Esophagus muscularis mucosa (tissue), 4 donors: ENCODE measurements around the gene SH3TC2. TPM values are rescaled to one million over a fixed set of nuclear protein-coding genes. Genes with fewer than 3 reads are reported as not detected.

Experiments used
- DNase-seq: peaks from one replicate; pipeline ENCODE4 v3.0.0-alpha.2; 2017; ENCODE audit errors: extremely low spot score
- H3K27ac ChIP-seq, 4 donors: fragments of 200-600 bp; sonication (generic); replicated peaks in 1 of 4; 1 replicate in 3 of 4; 2 replicates in 1 of 4; pipeline ENCODE4 v1.5.1; 2016 to 2019; ENCODE audit warnings: mild to moderate bottlenecking in 1 of 4
- H3K27me3 ChIP-seq, 4 donors: fragments of 200-600 bp; sonication (generic); one replicate each; pipeline versions ENCODE4 v1.5.1 to v1.6.0; 2016 to 2019
- H3K36me3 ChIP-seq, 4 donors: fragments of 200-600 bp; sonication (generic); one replicate each; pipeline ENCODE4 v1.5.1; 2016 to 2019
- H3K4me1 ChIP-seq, 4 donors: fragments of 200-600 bp; sonication (generic); one replicate each; pipeline ENCODE4 v1.5.1; 2016 to 2019
- H3K4me3 ChIP-seq, 4 donors: fragments of 200-600 bp; sonication (generic); 1 replicate in 2 of 4; 2 replicates in 2 of 4; pipeline ENCODE4 v1.5.1; 2016 to 2019; ENCODE audit warnings: mild to moderate bottlenecking in 4 of 4, moderate library complexity in 1 of 4
- H3K9me3 ChIP-seq, 4 donors: fragments of 200-600 bp; sonication (generic); 1 replicate in 3 of 4; 2 replicates in 1 of 4; pipeline ENCODE4 v1.5.1; 2016 to 2019
- EP300 ChIP-seq: sonication (generic); formaldehyde crosslinking; IDR thresholded peaks from one replicate; pipeline ENCODE4 v1.6.1; 2017; ENCODE audit warnings: antibody characterized with exemption
- POLR2A ChIP-seq: fragments of 450-650 bp; IDR thresholded peaks from one replicate; pipeline ENCODE4 v1.6.1; 2017; ENCODE audit warnings: antibody characterized with exemption, moderate library complexity, mild to moderate bottlenecking, low read depth
- POLR2AphosphoS5 ChIP-seq, 2 donors: sonication (generic); formaldehyde crosslinking; IDR thresholded peaks; one replicate each; pipeline ENCODE4 v1.6.1; 2017; ENCODE audit warnings: antibody characterized with exemption in 2 of 2
- WGBS: methylation state at CpG from one replicate; pipeline ENCODE4 v1.1.5; 2018; 5-methylcytosine and 5-hydroxymethylcytosine counted together
- intact Hi-C: fragments of 100-400 bp; cut with DNase I; formaldehyde crosslinking; loops from one replicate; pipeline ENCODE4 v1.15.1; 2023
- total RNA-seq, 4 donors: library from RNA; depleted of rRNA; stranded (reverse); fragments of >200 nt; gene quantifications; one replicate each; pipeline versions ENCODE4 v1.1.0 to v1.2.1, GENCODE V29; 2016
- TF ChIP-seq, protein P1 (sequence below), 3 experiments: fragments of 200-600 bp in 2 of 3; fragments of 450-650 bp in 1 of 3; sonication (generic) in 2 of 3; IDR thresholded peaks; one replicate each; pipeline ENCODE4 v1.5.1; 2017 to 2019; ENCODE audit warnings: antibody characterized with exemption in 3 of 3, mild to moderate bottlenecking in 2 of 3, moderate library complexity in 1 of 3

Gene SH3TC2
- total RNA-seq, 4 donors from 2014 or later: 0.84 to 2.4 (median 1.7) TPM

DNA sequence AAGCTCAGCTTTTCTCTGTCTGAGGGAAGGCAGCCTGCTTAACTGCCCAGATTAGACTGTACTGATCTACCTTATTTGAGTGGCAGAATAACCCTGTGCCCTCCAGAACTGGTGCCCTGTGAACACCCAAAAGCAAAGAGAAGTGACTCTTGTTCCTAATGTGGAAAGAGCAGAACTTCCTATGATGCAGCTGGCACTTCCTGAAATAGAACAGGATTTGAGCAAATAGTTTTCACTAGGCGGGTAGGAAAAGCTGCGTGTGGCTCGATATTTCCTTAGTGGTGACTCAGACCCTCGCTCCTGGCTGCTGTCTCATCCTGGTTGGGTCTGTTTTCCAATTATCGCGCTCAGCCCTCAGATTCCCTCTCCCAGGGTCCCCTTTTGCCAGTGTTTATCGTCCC is 89.9 kb downstream of the SH3TC2 start:
- Histone ChIP-seq H3K27ac (peak overlapping the region; percentile 40 to 72 (median 54)), H3K36me3 (no peaks in the 10 kb centered on the region), H3K9me3 (no peaks in the 10 kb centered on the region), H3K4me3 (no peak overlapping the region), H3K4me1 (peaks cover 17 to 56% (median 41%) of the 10 kb centered on the region in 4 donors), H3K27me3 (no peaks in the 10 kb centered on the region)
- no peak for DNase-seq
- intact Hi-C loops: no loop called here
- WGBS: 42% methylated on average over 7 of the region's 7 CpGs
- TF ChIP-seq POLR2AphosphoS5 (IDR thresholded peaks at IDR 0.05): peak; percentile 54 to 63
- TF ChIP-seq, protein P1, sequence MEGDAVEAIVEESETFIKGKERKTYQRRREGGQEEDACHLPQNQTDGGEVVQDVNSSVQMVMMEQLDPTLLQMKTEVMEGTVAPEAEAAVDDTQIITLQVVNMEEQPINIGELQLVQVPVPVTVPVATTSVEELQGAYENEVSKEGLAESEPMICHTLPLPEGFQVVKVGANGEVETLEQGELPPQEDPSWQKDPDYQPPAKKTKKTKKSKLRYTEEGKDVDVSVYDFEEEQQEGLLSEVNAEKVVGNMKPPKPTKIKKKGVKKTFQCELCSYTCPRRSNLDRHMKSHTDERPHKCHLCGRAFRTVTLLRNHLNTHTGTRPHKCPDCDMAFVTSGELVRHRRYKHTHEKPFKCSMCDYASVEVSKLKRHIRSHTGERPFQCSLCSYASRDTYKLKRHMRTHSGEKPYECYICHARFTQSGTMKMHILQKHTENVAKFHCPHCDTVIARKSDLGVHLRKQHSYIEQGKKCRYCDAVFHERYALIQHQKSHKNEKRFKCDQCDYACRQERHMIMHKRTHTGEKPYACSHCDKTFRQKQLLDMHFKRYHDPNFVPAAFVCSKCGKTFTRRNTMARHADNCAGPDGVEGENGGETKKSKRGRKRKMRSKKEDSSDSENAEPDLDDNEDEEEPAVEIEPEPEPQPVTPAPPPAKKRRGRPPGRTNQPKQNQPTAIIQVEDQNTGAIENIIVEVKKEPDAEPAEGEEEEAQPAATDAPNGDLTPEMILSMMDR (IDR thresholded peaks at IDR 0.05): no peak

DNA sequence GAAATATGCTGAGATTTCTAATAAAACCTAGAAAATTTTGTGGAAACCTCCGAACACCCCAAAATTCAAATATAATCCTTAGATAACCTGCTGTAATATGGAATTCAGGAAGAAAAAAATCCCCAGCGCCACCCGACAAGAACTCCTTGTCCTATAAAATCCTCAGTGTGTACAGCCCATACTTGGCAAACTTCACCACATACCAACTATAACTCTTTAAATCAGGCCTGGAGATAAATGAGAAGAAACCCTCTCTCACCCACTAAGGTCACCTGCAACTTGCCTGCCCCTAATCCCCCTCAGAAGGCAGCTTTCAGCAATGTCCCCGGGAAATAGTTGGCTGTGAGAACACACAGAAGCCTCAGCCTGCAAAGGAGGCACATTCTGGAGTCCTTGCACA is 90.5 kb downstream of the SH3TC2 start:
- TF ChIP-seq, protein P1 (IDR thresholded peaks at IDR 0.05): no peak
- no peak for TF ChIP-seq POLR2A
- TF ChIP-seq EP300: no peak
- TF ChIP-seq POLR2AphosphoS5 (IDR thresholded peaks at IDR 0.05): no peak
- Histone ChIP-seq H3K9me3 (no peaks in the 10 kb centered on the region), H3K4me3 (no peak overlapping the region), H3K27me3 (no peaks in the 10 kb centered on the region), H3K4me1 (peaks cover 23 to 55% (median 41%) of the 10 kb centered on the region in 4 donors), H3K27ac (peak overlapping the region; percentile 40 to 72 (median 54)), H3K36me3 (no peaks in the 10 kb centered on the region)
- intact Hi-C loops: no loop called here
- WGBS: 87% methylated on average over 4 of the region's 4 CpGs
- DNase-seq: no peak

DNA sequence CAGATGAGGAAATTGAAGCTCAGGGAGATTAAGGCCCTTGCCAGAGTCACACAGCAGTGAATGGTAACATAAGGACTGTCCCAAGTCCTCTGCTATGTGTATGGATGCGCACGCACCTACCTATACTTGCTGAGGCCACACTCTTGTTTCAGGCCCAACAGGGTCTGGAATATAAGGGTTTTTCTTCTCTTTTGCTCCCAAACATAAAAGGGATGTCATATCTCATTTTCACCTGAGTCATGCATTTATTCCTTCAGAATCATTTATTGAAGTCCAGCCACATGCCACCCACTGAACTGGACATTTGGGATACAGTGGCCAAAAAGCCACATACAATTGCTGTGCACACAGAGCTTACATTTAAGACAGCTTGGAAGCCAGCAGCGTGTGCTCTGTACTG is 92.0 kb downstream of the SH3TC2 start:
- no peak for TF ChIP-seq POLR2A
- TF ChIP-seq EP300: no peak
- TF ChIP-seq, protein P1 (IDR thresholded peaks at IDR 0.05): no peak
- no peak for DNase-seq
- intact Hi-C loops: no loop called here
- Histone ChIP-seq H3K27me3 (no peaks in the 10 kb centered on the region), H3K4me3 (no peak overlapping the region), H3K36me3 (no peaks in the 10 kb centered on the region), H3K9me3 (no peaks in the 10 kb centered on the region), H3K4me1 (peaks cover 31 to 52% (median 44%) of the 10 kb centered on the region in 4 donors), H3K27ac (peak overlapping the region in 1 of 4 donors; percentile 64)
- 91% methylated on average over 3 of the region's 3 CpGs for WGBS

GRCh38 chr5:148970228-148970627 is 92.6 kb downstream of the SH3TC2 start:
- Histone ChIP-seq H3K36me3 (no peaks in the 10 kb centered on the region), H3K4me1 (peaks cover 35 to 59% (median 51%) of the 10 kb centered on the region in 4 donors), H3K27me3 (no peaks in the 10 kb centered on the region), H3K27ac (peak overlapping the region; percentile 36 to 64 (median 48)), H3K9me3 (no peaks in the 10 kb centered on the region), H3K4me3 (no peak overlapping the region)
- intact Hi-C loops: no loop called here
- TF ChIP-seq, protein P1 (IDR thresholded peaks at IDR 0.05): no peak
- TF ChIP-seq POLR2AphosphoS5 (IDR thresholded peaks at IDR 0.05): peak in 1 of 2 donors; percentile 19
- TF ChIP-seq EP300: no peak
- TF ChIP-seq POLR2A: no peak
- DNase-seq: no peak
- WGBS: 23% methylated on average over 2 of the region's 2 CpGs

GRCh38 chr5:148969291-148969690 is 93.6 kb downstream of the SH3TC2 start:
- WGBS: 63% methylated on average over 3 of the region's 3 CpGs
- TF ChIP-seq, protein P1 (IDR thresholded peaks at IDR 0.05): no peak
- TF ChIP-seq POLR2A: no peak
- no peak for TF ChIP-seq POLR2AphosphoS5 (IDR thresholded peaks at IDR 0.05)
- TF ChIP-seq EP300: no peak
- no peaks in the 10 kb centered on the region for H3K9me3 ChIP-seq
- peaks cover 38 to 61% (median 53%) of the 10 kb centered on the region in 4 donors for H3K4me1 ChIP-seq
- H3K36me3 ChIP-seq: no peaks in the 10 kb centered on the region
- intact Hi-C loops: no loop called here
- H3K27ac ChIP-seq: peak overlapping the region in 3 of 4 donors; percentile 36 to 64 (median 55)
- H3K27me3 ChIP-seq: no peaks in the 10 kb centered on the region
- DNase-seq: no peak
- H3K4me3 ChIP-seq: no peak overlapping the region
